Progenitor cell of endocrine pancreas (in vitro differentiated cells): ENCODE data around the gene MACROD1. TPM values are rescaled to one million over a fixed set of nuclear protein-coding genes. Genes with fewer than 3 reads are reported as not detected.
A peak's percentile ranks its signal among the peaks of the same experiment; 100 is the strongest.

ENCODE experiments used
- DNase-seq: peaks from one replicate; pipeline ENCODE4 v3.0.0; 2021; ENCODE audit warnings: low spot score; ENCODE audit not compliant: unreplicated experiment
- H3K27ac Mint-ChIP-seq: 2 replicates; pipeline ENCODE4 v1.8.0; 2021; ENCODE audit warnings: mild to moderate bottlenecking, moderate library complexity, mixed read lengths
- H3K27me3 Mint-ChIP-seq: 2 replicates; pipeline ENCODE4 v1.8.0; 2021; ENCODE audit warnings: mixed read lengths
- H3K36me3 Mint-ChIP-seq: 2 replicates; pipeline ENCODE4 v1.8.0; 2022; ENCODE audit warnings: mixed read lengths; ENCODE audit not compliant: insufficient read depth
- H3K4me1 Mint-ChIP-seq: 2 replicates; pipeline ENCODE4 v1.8.0; 2021; ENCODE audit warnings: low read depth, mixed read lengths
- H3K4me3 Mint-ChIP-seq: 2 replicates; pipeline ENCODE4 v1.8.0; 2021; ENCODE audit warnings: low read depth, mild to moderate bottlenecking, moderate library complexity, mixed read lengths
- H3K9me3 Mint-ChIP-seq: 2 replicates; pipeline ENCODE4 v1.8.0; 2021; ENCODE audit warnings: low read depth, mixed read lengths
- CTCF ChIP-seq: fragments of 200-600 bp; sonication (generic); IDR thresholded peaks from one replicate; pipeline ENCODE4 v1.5.0; 2021; ENCODE audit warnings: antibody characterized with exemption, mild to moderate bottlenecking; ENCODE audit not compliant: unreplicated experiment
- total RNA-seq: library from RNA; stranded (reverse); gene quantifications from 2 replicates; pipeline ENCODE4 v1.2.1, GENCODE V29; 2021

MACROD1 gene
- total RNA-seq, 1 donor from 2014 or later, result 28.0 TPM

- H3K27me3 Mint-ChIP-seq, result peaks cover 33% of the 10 kb centered on the region
- H3K36me3 Mint-ChIP-seq, result no peaks in the 10 kb centered on the region
- H3K27ac Mint-ChIP-seq, result peak overlapping the region; percentile 14
- H3K4me1 Mint-ChIP-seq, result peaks cover 13% of the 10 kb centered on the region
- no peaks in the 10 kb centered on the region for H3K9me3 Mint-ChIP-seq
- TF ChIP-seq CTCF, result no peak
- no peak for DNase-seq
- no peak overlapping the region for H3K4me3 Mint-ChIP-seq
These were observed 70.6 kb downstream of the MACROD1 start for GRCh38 chr11:64095273-64095817.

DNA sequence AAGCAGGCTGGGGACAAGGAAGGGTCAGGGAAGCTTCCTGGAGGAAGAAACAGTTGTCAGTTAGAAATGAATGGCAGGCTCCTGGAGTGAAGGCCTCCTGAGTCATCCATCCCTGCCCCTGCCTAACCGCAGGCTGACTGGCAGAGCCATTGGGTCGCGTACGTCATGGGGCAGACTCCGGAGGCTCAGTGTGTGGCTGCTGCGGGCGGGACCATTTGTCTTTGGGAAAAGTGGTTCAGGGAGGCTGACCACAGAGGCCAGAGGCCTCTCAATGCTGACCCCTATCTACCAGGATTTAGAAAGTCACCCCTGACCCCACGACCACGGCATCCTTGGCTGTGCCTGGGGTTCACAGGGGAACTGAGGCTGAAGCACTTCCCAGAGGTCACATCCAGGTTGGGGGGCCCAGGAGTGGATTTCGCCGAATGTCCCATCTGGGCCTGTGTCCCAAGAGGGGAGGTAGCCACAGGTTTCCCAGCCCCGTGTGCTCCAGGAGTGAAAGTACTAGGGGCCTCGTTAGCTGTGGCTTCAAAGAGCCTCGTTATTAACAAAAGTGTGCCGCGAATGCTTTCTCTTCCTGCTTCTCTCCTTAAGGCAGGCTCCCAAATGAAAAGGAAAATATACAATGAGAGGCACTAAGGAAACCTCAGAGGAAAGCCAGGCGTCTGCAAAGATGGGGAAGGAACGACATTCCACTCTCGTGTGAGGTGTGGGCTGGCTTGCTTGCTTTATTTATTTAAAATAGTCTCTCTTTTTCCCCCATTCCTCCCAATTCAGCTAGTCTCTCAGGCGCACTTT is 71.3 kb downstream of the MACROD1 start:
- H3K9me3 Mint-ChIP-seq, result no peaks in the 10 kb centered on the region
- H3K27me3 Mint-ChIP-seq, result peaks cover 27% of the 10 kb centered on the region
- no peak overlapping the region for H3K4me3 Mint-ChIP-seq
- no peak for DNase-seq
- no peak for TF ChIP-seq CTCF
- peak overlapping the region; percentile 14 for H3K27ac Mint-ChIP-seq
- H3K4me1 Mint-ChIP-seq, result peaks cover 13% of the 10 kb centered on the region
- no peaks in the 10 kb centered on the region for H3K36me3 Mint-ChIP-seq

DNA sequence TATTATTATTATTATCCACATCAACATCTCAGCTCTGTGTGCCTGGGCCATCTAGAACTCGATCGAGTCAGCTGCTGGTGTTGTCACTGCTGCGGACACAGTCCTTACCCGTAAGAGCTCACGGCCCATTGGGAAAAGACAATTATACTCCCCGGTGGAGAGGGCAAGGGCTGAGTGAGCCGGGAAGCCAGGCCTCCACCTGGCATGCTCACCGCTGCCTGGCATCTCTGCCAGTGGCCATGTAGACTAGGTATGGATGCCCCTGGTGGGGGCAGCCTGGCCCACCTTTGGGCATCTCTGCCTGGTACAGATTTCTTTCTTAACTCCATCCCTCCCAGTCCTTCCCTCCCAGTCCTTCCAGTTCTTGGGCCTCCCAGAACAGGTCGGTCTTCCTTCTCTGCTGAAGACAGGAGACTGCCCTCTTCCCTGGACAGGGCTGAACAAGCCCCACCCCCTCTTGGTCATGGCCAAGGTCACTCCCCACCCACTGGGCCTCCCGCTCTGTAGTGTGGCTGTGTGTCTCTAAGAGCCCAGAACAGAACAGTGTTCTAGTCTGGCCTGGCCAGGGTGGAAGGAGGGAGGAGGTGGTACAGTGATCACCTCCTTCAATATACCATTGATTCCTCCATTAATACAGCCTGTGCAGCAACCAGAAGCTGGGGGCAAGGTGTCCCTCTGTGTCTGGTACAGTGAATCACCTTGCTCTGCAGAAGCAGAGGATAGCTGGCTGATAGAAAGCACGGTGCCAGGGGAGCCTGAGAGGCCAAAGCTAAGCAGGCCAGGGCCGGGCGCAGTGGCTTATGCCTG is 72.5 kb downstream of the MACROD1 start:
- no peak overlapping the region for H3K27ac Mint-ChIP-seq
- peaks cover 20% of the 10 kb centered on the region for H3K27me3 Mint-ChIP-seq
- no peak overlapping the region for H3K4me3 Mint-ChIP-seq
- H3K36me3 Mint-ChIP-seq, result no peaks in the 10 kb centered on the region
- no peak for DNase-seq
- H3K9me3 Mint-ChIP-seq, result no peaks in the 10 kb centered on the region
- TF ChIP-seq CTCF, result no peak
- H3K4me1 Mint-ChIP-seq, result peaks cover 13% of the 10 kb centered on the region

- TF ChIP-seq CTCF, result no peak
- no peak for DNase-seq
- H3K27me3 Mint-ChIP-seq, result peaks cover 16% of the 10 kb centered on the region
These were observed 73.2 kb downstream of the MACROD1 start for GRCh38 chr11:64092761-64093136.

GRCh38 chr11:64092111-64092760 is 73.7 kb downstream of the MACROD1 start:
- Mint-ChIP-seq H3K36me3 (no peaks in the 10 kb centered on the region), H3K4me1 (peaks cover 9% of the 10 kb centered on the region), H3K27me3 (peaks cover 16% of the 10 kb centered on the region), H3K4me3 (no peak overlapping the region), H3K9me3 (no peaks in the 10 kb centered on the region), H3K27ac (no peak overlapping the region)
- TF ChIP-seq CTCF, result no peak
- no peak for DNase-seq

More at GRCh38 chr11:64092761-64093136, 73.2 kb downstream of the MACROD1 start:
- Mint-ChIP-seq H3K4me3 (no peak overlapping the region), H3K9me3 (no peaks in the 10 kb centered on the region), H3K4me1 (peaks cover 9% of the 10 kb centered on the region), H3K27ac (no peak overlapping the region), H3K36me3 (no peaks in the 10 kb centered on the region)
